GM21381 (cell line): ENCODE data around the gene KBTBD2.
"Not testable (repeated sequence)": the region's sequence is repeated elsewhere in the genome, so short reads cannot be mapped to it uniquely, and the experiment has no call there.

ENCODE experiments used
- ATAC-seq: cut with Tn5 transposase; IDR thresholded peaks from one replicate; pipeline ENCODE4 v1.9.1; 2021; ENCODE audit warnings: mild to moderate bottlenecking, moderate library complexity; ENCODE audit not compliant: unreplicated experiment

KBTBD2 gene

DNA sequence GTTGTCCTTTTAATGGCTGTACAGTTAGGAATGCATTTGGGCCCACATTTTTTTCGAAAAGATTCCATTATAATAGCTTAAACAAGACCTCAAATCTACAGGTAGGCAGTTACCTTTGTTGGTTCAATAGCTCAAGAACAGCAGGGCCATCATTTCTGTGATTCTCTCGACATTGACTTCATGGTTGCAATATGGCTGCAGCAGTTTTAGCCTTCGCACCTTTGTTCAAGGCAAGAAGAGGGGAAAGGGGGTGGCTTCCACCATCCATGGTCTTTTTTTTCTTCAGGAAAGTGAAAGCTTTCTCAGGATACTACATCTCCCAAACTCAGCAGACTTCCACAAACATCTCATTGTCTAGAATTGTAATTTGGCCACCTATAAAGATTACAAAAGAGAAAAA lies 2.2 kb upstream of the KBTBD2 start:
- ATAC-seq = no peak

GRCh38 chr7:32893207-32893524 lies 1.6 kb upstream of the KBTBD2 start:
- no peak for ATAC-seq

- ATAC-seq = no peak
These were observed 1.1 kb upstream of the KBTBD2 start for GRCh38 chr7:32892521-32893206.

DNA sequence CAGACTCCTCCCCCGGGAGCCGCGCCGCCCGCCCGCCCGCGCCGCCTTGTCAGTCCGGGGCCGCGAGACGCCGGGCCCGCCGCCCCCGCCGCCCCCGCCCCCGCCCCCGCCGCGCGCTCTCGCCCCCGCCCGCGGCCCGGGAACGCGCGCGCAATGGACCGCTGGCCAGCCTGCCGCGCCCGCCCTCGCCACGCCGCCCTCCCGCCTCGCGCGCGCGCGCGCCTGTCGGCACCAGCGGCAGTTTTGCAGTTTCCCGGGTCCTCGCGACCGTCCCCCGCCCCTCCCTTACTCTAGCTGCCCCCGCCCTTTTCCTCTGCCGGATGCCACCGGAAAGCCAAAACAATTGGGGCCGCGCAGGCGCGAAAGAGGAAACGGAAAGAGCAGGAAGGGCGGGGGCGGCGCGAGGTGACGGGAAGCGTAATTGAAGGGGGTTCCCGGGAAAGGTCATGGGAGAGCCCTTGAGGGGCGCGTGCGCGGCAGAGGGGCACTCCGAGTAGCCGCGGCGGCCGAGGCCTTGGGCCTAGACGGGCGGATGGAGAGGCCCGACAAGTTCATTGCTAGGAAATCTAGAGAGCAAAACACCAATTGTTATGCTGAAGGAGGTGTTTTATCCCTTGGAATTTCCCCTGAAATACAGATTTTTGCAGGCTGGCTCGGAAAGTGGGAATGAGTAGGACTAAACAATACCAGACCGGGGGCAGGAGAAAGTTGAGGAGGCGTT lies 400 bp upstream of the KBTBD2 start:
- peak; percentile 45 for ATAC-seq

- no peak for ATAC-seq
These were observed 842 bp downstream of the KBTBD2 start for GRCh38 chr7:32890793-32891042.

- peak; percentile 27 for ATAC-seq
These were observed 1.4 kb downstream of the KBTBD2 start for GRCh38 chr7:32890010-32890792.

GRCh38 chr7:32888505-32888904 lies 3.1 kb downstream of the KBTBD2 start:
- no peak for ATAC-seq

DNA sequence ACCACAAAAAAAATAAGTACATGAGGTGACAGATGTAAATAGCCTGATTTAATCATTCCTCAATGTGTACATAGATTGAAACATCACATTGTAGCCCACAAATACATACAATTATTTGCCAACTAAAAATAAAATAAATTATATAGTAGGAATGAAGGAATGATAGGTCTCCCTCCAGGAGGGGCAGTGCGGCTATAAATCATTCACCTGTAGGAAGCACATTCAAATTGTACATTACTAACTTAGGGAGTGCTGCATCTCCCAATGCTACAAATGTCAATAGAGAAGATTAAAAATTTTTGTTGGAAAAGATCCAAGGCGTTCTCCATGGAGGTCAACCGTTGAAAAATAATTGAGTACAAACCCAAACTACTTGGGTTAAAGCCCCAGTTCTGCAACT lies 4.2 kb downstream of the KBTBD2 start:
- ATAC-seq = no peak

DNA sequence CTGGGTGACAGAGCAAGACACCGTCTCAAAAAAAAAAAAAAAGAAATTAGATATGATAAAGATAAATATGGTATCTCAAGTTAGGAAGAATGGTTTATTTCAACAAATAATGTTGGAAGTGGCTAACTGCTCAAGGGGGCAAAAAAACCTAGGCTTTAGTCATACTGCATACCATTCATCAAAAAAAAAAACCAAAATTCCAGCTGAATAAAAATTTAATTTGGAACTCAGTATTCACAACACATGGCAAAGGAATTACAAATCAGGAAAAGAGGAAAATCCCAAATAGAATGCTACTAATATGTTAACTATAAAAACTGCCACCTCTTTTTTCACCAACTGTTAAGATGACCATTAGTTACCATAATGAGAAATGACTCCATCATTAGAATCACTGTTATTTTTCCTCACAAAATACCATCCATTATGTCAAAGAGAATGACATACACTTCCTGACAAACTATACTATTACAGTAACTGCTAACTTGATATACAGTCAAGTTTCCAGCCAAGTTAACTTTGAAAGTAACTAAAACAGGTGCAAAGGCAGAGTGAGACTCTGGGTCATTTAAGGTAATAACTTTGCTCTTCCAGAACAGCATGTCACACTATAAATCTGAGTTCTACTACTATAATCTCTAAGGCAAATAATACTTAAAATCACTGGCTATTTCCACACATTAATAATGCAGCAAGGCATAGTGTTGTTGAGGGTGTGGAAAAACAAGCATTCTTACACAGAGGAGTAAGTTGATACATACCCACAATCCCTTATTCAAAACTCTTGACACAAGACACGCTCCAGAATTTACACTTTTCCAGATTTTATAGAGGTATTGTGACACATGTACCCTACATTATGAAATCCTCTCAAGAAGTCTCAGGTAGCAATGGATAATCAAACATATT lies 10.2 kb downstream of the KBTBD2 start:
- ATAC-seq = no peak

GRCh38 chr7:32879460-32879859 lies 12.1 kb downstream of the KBTBD2 start:
- ATAC-seq = no peak

DNA sequence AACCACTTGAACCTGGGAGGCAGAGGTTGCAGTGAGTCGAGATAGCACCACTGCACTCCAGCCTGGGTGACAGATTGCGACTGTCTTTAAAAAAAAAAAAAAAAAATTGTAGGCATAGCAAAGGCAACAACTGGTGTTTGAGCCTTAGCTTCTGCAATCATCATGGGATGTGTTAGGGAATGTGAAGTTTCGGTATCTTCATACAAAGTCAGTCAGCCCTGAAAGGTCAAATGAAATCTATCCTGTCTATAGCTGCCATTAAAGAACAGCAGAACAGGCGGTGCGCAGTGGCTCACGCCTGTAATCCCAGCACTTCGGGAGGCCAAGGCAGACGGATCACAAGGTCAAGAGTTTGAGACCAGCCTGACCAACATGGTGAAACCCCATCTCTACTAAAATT lies 13.5 kb downstream of the KBTBD2 start:
- ATAC-seq = not testable (repeated sequence)

DNA sequence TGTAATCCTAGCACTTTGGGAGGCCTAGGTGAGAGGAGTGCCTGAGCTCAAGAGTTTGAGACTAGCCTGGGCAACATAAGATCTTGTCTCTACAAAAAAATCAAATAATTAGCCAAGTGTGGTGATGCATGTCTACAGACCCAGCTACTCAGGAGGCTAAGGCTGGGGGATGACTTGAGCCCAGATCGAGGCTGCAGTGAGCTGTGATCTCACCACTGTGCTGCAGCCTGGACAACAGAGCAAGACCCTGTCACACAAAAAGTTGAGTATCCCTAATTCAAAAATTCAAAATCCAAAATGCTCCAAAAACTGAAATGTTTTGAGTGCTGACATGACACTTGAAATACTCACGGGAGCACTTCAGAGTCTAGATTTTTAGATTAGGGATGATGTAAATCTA lies 19.1 kb downstream of the KBTBD2 start:
- ATAC-seq = no peak

GRCh38 chr7:32871624-32872371 lies 19.8 kb downstream of the KBTBD2 start:
- ATAC-seq = peak; percentile 78

- ATAC-seq = no peak
These were observed 21.3 kb downstream of the KBTBD2 start for GRCh38 chr7:32870298-32870697.

- ATAC-seq = no peak
These were observed 21.8 kb downstream of the KBTBD2 start for GRCh38 chr7:32869716-32870115.

- no peak for ATAC-seq
These were observed 23.4 kb downstream of the KBTBD2 start for GRCh38 chr7:32868116-32868515.

GRCh38 chr7:32865448-32866030 lies 26.0 kb downstream of the KBTBD2 start:
- no peak for ATAC-seq

DNA sequence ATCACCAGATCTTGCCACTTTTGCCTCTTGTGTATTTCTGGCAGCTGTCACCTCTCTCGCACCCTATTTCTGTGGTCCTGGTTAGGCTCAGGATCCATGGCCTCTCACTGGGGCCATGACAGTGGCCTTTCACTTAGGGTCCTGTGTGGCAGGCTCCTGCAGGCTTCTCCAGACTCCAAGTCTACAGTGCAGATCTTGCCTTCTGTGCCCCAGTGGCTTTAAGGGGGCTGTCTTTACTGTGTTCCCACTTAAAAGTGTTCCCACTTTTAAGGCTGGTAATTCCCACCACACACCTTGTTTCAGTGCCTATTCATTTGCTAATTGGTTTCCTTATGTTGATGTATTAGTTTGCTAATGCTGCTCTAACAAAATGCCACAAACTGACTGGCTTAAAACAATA lies 27.7 kb downstream of the KBTBD2 start:
- ATAC-seq = not testable (repeated sequence)

- no peak for ATAC-seq
These were observed 31.5 kb downstream of the KBTBD2 start for GRCh38 chr7:32860090-32860489.

DNA sequence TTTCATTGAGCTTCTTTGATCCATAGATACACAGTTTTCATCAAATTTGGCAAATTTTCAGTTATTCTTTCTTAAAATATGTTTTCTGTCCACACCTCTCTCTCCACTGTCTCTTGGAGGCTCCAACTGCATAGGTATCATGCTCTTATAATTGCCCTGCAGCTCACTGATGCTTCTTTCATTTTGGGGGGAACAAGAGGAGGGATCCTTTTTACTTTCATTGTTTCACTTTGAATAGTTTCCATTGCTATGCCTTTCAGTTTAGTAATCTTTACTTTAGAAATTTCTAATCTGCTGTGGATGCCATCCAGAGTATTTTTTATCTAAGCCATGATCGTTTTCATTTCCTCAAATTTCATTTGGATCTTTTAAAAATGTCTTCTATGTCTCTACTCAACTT lies 32.9 kb downstream of the KBTBD2 start:
- no peak for ATAC-seq
